ENCODE data around the gene VTI1B.

DNA sequence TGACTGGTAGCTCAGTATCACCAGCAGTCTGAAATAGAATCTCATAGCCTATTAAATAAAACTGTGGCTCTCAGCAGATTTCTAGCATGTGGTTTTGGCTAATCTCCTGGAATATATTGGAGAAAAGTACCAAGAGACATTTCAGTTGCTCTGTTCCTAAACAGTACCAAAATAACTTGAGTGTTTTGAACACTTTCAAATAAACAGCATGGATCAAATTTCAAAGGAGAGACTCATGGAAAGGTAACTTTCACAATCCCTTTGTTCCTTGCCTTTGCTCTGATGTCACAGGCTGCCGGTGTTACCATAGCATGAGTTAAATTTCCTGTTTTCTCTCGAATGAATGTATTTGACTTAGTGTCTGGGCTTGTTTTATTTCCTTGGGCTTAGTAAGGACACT, 51.3 kb downstream of the VTI1B start:
- no peak for TF ChIP-seq CTCF (IDR thresholded peaks at IDR 0.05)
- TF ChIP-seq POLR2A (IDR thresholded peaks at IDR 0.05) = no peak
